SK-N-SH (cell line): ENCODE measurements around the gene SNU13. TPM values are rescaled to one million over a fixed set of nuclear protein-coding genes. Genes with fewer than 3 reads are reported as not detected.

Source experiments
- CTCF ChIA-PET: fragments of 300-600, 350-600 bp; formaldehyde crosslinking; extraction: SDS; loops from one replicate; lab custom pipeline; 2021; lab: Yijun Ruan, JAX
- POLR2A ChIA-PET: fragments of 350-600 bp; sonication (Branson Sonifier 250); formaldehyde crosslinking; extraction: SDS; loops from one replicate; lab custom pipeline; 2020; ENCODE audit warnings: antibody characterized with exemption, inconsistent platforms; lab: Yijun Ruan, JAX
- DNase-seq: peaks from one replicate; pipeline ENCODE4 v3.0.0; 2012
- H2AFZ ChIP-seq: fragments of 200-600 bp; sonication (generic); 2 replicates; pipeline ENCODE4 v1.8.1; 2016; ENCODE audit warnings: antibody characterized with exemption, mild to moderate bottlenecking, low read depth
- H3F3A ChIP-seq: fragments of 200-600 bp; sonication (generic); replicated peaks from 2 replicates; pipeline ENCODE3; 2016; ENCODE audit warnings: antibody characterized with exemption, mild to moderate bottlenecking; ENCODE audit not compliant: insufficient read depth
- H3K27ac ChIP-seq, 2 experiments: fragments of 200-500 bp in 1 of 2; fragments of 200-600 bp in 1 of 2; sonication (Bioruptor generic) in 1 of 2; sonication (generic), shearing (Covaris generic) in 1 of 2; 2 replicates each; pipeline versions ENCODE4 v1.5.1 to v1.6.1; 2014 to 2016; ENCODE audit warnings: low read depth in 2 of 2, inconsistent platforms in 1 of 2, low read length in 1 of 2, mild to moderate bottlenecking in 1 of 2, mixed read lengths in 1 of 2
- H3K27me3 ChIP-seq: fragments of 200-600 bp; sonication (generic), shearing (Covaris generic); 2 replicates; pipeline ENCODE4 v1.6.1; 2016; ENCODE audit warnings: mixed run types; ENCODE audit not compliant: insufficient read depth
- H3K36me3 ChIP-seq, 2 experiments: fragments of 200-500 bp in 1 of 2; fragments of 200-600 bp in 1 of 2; sonication (Bioruptor generic) in 1 of 2; sonication (generic) in 1 of 2; replicated peaks in 1 of 2; 2 replicates each; pipeline versions ENCODE3 to v1.5.1; 2014 to 2016; ENCODE audit warnings: low read length in 1 of 2, mild to moderate bottlenecking in 1 of 2; ENCODE audit not compliant: insufficient read depth in 2 of 2, control insufficient read depth in 1 of 2
- H3K4me1 ChIP-seq, 2 experiments: fragments of 200-500 bp in 1 of 2; fragments of 200-600 bp in 1 of 2; sonication (Bioruptor generic) in 1 of 2; sonication (generic), shearing (Covaris generic) in 1 of 2; 2 replicates each; pipeline versions ENCODE4 v1.5.1 to v1.6.1; 2014 to 2016; ENCODE audit warnings: low read depth in 1 of 2, low read length in 1 of 2, mixed run types in 1 of 2; ENCODE audit not compliant: insufficient read depth in 2 of 2, control insufficient read depth in 1 of 2
- H3K4me2 ChIP-seq: fragments of 200-600 bp; sonication (generic), shearing (Covaris generic); 2 replicates; pipeline ENCODE4 v1.6.1; 2017; ENCODE audit warnings: mixed run types
- H3K4me3 ChIP-seq, 2 experiments: fragments of 200-500 bp in 1 of 2; fragments of 200-600 bp in 1 of 2; sonication (Bioruptor generic) in 1 of 2; sonication (generic), shearing (Covaris generic) in 1 of 2; 2 replicates each; pipeline versions ENCODE4 v1.5.1 to v1.8.1; 2014 to 2016; ENCODE audit warnings: low read depth in 2 of 2, inconsistent platforms in 1 of 2, low read length in 1 of 2, mild to moderate bottlenecking in 1 of 2, mixed read lengths in 1 of 2, moderate library complexity in 1 of 2
- H3K79me2 ChIP-seq: fragments of 200-600 bp; sonication (generic); 2 replicates; pipeline ENCODE4 v1.8.1; 2017; ENCODE audit warnings: mild to moderate bottlenecking; ENCODE audit not compliant: insufficient read depth
- H3K9ac ChIP-seq: fragments of 200-600 bp; sonication (generic); 2 replicates; pipeline ENCODE4 v1.6.1; 2017; ENCODE audit warnings: mixed run types
- H3K9me2 ChIP-seq: fragments of 200-600 bp; sonication (generic); 2 replicates; pipeline ENCODE4 v1.6.1; 2017; ENCODE audit warnings: mixed run types
- H3K9me3 ChIP-seq: fragments of 200-600 bp; sonication (generic); 2 replicates; pipeline ENCODE4 v1.6.1; 2017; ENCODE audit warnings: mixed run types, mild to moderate bottlenecking, moderate library complexity
- H4K20me1 ChIP-seq: fragments of 200-600 bp; sonication (generic); 2 replicates; pipeline ENCODE4 v1.6.1; 2017; ENCODE audit warnings: mild to moderate bottlenecking, mixed run types; ENCODE audit not compliant: insufficient read depth
- CHD2 ChIP-seq: fragments of 150-350 bp; IDR thresholded peaks from 2 replicates; pipeline ENCODE4 v1.6.1; 2018; ENCODE audit warnings: low read length; ENCODE audit not compliant: partially characterized antibody
- EZH2phosphoT487 ChIP-seq: fragments of 200-600 bp; sonication (generic); IDR thresholded peaks from 2 replicates; pipeline ENCODE4 v1.6.1; 2017; ENCODE audit warnings: low read depth, mixed run types, mild to moderate bottlenecking, antibody characterized with exemption, moderate library complexity, borderline replicate concordance
- FOSL2 ChIP-seq: IDR thresholded peaks from 2 replicates; pipeline ENCODE4 v1.4.0; 2012; ENCODE audit warnings: low read depth, mild to moderate bottlenecking, moderate library complexity, borderline replicate concordance
- FOXM1 ChIP-seq: IDR thresholded peaks from 2 replicates; pipeline ENCODE4 v1.4.0; 2012; ENCODE audit warnings: low read depth, mild to moderate bottlenecking
- GABPA ChIP-seq: IDR thresholded peaks from 2 replicates; pipeline ENCODE4 v1.4.0; 2012; ENCODE audit warnings: low read depth, mild to moderate bottlenecking
- IRF3 ChIP-seq: fragments of 150-350 bp; IDR thresholded peaks from 2 replicates; pipeline ENCODE4 v1.6.1; 2016; ENCODE audit warnings: mild to moderate bottlenecking, low read depth, low read length
- JUND ChIP-seq: IDR thresholded peaks from 2 replicates; pipeline ENCODE4 v1.4.0; 2012
- MEF2A ChIP-seq: IDR thresholded peaks from 2 replicates; pipeline ENCODE4 v1.4.0; 2012; ENCODE audit warnings: low read depth, borderline replicate concordance
- MXI1 ChIP-seq: IDR thresholded peaks from 2 replicates; pipeline ENCODE4 v1.6.1; 2012; ENCODE audit warnings: mild to moderate bottlenecking, low read depth, low read length, improper control_type of control experiment
- NFIC ChIP-seq: IDR thresholded peaks from 2 replicates; pipeline ENCODE4 v1.4.0; 2012; ENCODE audit warnings: borderline replicate concordance
- NRF1 ChIP-seq: IDR thresholded peaks from 2 replicates; pipeline ENCODE4 v1.6.1; 2012; ENCODE audit warnings: low read depth, mild to moderate bottlenecking, low read length
- POLR2AphosphoS5 ChIP-seq: IDR thresholded peaks from 2 replicates; pipeline ENCODE4 v1.6.1; 2012; ENCODE audit warnings: low read depth, low read length
- RAD21 ChIP-seq: IDR thresholded peaks from 2 replicates; pipeline ENCODE4 v1.6.1; 2012; ENCODE audit warnings: mild to moderate bottlenecking, low read length
- RCOR1 ChIP-seq: fragments of 150-350 bp; IDR thresholded peaks from 2 replicates; pipeline ENCODE4 v1.6.1; 2017; ENCODE audit warnings: antibody characterized with exemption, low read length
- RFX5 ChIP-seq: IDR thresholded peaks from 2 replicates; pipeline ENCODE4 v1.6.1; 2012; ENCODE audit warnings: mild to moderate bottlenecking, improper control_type of control experiment, low read length
- RXRA ChIP-seq: IDR thresholded peaks from 2 replicates; pipeline ENCODE4 v1.4.0; 2012; ENCODE audit warnings: low read depth, mild to moderate bottlenecking, borderline replicate concordance
- TAF1 ChIP-seq: IDR thresholded peaks from 2 replicates; pipeline ENCODE4 v1.6.1; 2012; ENCODE audit warnings: low read depth, mild to moderate bottlenecking, low read length, moderate library complexity, borderline replicate concordance
- TCF12 ChIP-seq: IDR thresholded peaks from 2 replicates; pipeline ENCODE4 v1.4.0; 2012
- TEAD4 ChIP-seq: IDR thresholded peaks from 2 replicates; pipeline ENCODE4 v1.4.0; 2012; ENCODE audit warnings: mild to moderate bottlenecking, borderline replicate concordance; ENCODE audit not compliant: insufficient read depth
- USF1 ChIP-seq: IDR thresholded peaks from 2 replicates; pipeline ENCODE4 v1.4.0; 2012; ENCODE audit warnings: low read depth, borderline replicate concordance
- YY1 ChIP-seq: IDR thresholded peaks from 2 replicates; pipeline ENCODE4 v1.4.0; 2012; ENCODE audit warnings: low read depth, mild to moderate bottlenecking
- WGBS: methylation state at CpG from one replicate; pipeline ENCODE4 v1.1.6; 2017; ENCODE audit warnings: low lambda C conversion rate; 5-methylcytosine and 5-hydroxymethylcytosine counted together
- polyA plus RNA-seq, 3 experiments: library from polyadenylated mRNA; depleted of rRNA; stranded (reverse); fragments of >200 nt; gene quantifications; 2 replicates each; pipeline ENCODE4 v1.2.3, GENCODE V29; 2012
- TF ChIP-seq, protein P1 (sequence below): fragments of 150-350 bp; IDR thresholded peaks from 2 replicates; pipeline ENCODE4 v1.6.1; 2017; ENCODE audit warnings: antibody characterized with exemption, low read length, low read depth, borderline replicate concordance
- TF ChIP-seq, protein P2 (sequence below): IDR thresholded peaks from 2 replicates; pipeline ENCODE4; 2012
- TF ChIP-seq, protein P3 (sequence below): fragments of 200-600 bp; sonication (generic); IDR thresholded peaks from 2 replicates; pipeline ENCODE4 v1.6.1; 2017; ENCODE audit warnings: antibody characterized with exemption, mild to moderate bottlenecking, moderate library complexity

Gene SNU13
- polyA plus RNA-seq, 1 of the 3 experiments (the other 2 are of a cell fraction) = 282 TPM

GRCh38 chr22:41684194-41684593, 4.5 kb downstream of the SNU13 start:
- CTCF ChIA-PET = no interaction called here
- Histone ChIP-seq H3K4me2 (no peak overlapping the region), H3K79me2 (peaks cover 92% of the 10 kb centered on the region), H3K9ac (no peak overlapping the region), H3K4me1 (no peaks in the 10 kb centered on the region; a peak in 1 of 4 replicates), H3K27ac (no peak overlapping the region), H3F3A (peaks cover 9% of the 10 kb centered on the region), H3K9me3 (no peaks in the 10 kb centered on the region), H3K36me3 (peaks cover 9 to 10% of the 10 kb centered on the region in 2 experiments), H3K9me2 (no peaks in the 10 kb centered on the region), H3K4me3 (no peak overlapping the region), H4K20me1 (no peaks in the 10 kb centered on the region), H3K27me3 (no peaks in the 10 kb centered on the region), H2AFZ (no peak overlapping the region)
- WGBS = 85% methylated on average over 4 of the region's 4 CpGs
- POLR2A ChIA-PET = no interaction called here
- TF ChIP-seq RFX5 (no peak), RAD21 (no peak), FOSL2 (no peak), MEF2A (no peak), MXI1 (no peak), YY1 (no peak), FOXM1 (no peak), IRF3 (no peak), TEAD4 (no peak), CHD2 (no peak), TAF1 (no peak), POLR2AphosphoS5 (no peak), RCOR1 (no peak), EZH2phosphoT487 (no peak), JUND (no peak), TCF12 (no peak)
- TF ChIP-seq, protein P1, sequence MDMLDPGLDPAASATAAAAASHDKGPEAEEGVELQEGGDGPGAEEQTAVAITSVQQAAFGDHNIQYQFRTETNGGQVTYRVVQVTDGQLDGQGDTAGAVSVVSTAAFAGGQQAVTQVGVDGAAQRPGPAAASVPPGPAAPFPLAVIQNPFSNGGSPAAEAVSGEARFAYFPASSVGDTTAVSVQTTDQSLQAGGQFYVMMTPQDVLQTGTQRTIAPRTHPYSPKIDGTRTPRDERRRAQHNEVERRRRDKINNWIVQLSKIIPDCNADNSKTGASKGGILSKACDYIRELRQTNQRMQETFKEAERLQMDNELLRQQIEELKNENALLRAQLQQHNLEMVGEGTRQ = no peak
- TF ChIP-seq, protein P2, sequence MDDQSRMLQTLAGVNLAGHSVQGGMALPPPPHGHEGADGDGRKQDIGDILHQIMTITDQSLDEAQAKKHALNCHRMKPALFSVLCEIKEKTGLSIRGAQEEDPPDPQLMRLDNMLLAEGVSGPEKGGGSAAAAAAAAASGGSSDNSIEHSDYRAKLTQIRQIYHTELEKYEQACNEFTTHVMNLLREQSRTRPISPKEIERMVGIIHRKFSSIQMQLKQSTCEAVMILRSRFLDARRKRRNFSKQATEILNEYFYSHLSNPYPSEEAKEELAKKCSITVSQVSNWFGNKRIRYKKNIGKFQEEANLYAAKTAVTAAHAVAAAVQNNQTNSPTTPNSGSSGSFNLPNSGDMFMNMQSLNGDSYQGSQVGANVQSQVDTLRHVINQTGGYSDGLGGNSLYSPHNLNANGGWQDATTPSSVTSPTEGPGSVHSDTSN = no peak
- no peak for DNase-seq

- CTCF ChIA-PET = no interaction called here
- no peaks in the 10 kb centered on the region for H4K20me1 ChIP-seq
- TF ChIP-seq TEAD4 (no peak), TCF12 (no peak), RCOR1 (no peak), NRF1 (no peak), CHD2 (no peak), NFIC (no peak), GABPA (no peak), RXRA (no peak), FOSL2 (no peak), USF1 (no peak), YY1 (no peak), MXI1 (no peak)
- TF ChIP-seq, protein P2 = no peak
- TF ChIP-seq, protein P3, sequence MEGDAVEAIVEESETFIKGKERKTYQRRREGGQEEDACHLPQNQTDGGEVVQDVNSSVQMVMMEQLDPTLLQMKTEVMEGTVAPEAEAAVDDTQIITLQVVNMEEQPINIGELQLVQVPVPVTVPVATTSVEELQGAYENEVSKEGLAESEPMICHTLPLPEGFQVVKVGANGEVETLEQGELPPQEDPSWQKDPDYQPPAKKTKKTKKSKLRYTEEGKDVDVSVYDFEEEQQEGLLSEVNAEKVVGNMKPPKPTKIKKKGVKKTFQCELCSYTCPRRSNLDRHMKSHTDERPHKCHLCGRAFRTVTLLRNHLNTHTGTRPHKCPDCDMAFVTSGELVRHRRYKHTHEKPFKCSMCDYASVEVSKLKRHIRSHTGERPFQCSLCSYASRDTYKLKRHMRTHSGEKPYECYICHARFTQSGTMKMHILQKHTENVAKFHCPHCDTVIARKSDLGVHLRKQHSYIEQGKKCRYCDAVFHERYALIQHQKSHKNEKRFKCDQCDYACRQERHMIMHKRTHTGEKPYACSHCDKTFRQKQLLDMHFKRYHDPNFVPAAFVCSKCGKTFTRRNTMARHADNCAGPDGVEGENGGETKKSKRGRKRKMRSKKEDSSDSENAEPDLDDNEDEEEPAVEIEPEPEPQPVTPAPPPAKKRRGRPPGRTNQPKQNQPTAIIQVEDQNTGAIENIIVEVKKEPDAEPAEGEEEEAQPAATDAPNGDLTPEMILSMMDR = no peak
Measured at GRCh38 chr22:41683616-41684015, 5.1 kb downstream of the SNU13 start.

More at GRCh38 chr22:41683616-41684015, 5.1 kb downstream of the SNU13 start:
- POLR2A ChIA-PET = no interaction called here
- H3K9me3 ChIP-seq = no peaks in the 10 kb centered on the region
- no peak overlapping the region for H2AFZ ChIP-seq
- H3K9ac ChIP-seq = no peak overlapping the region
- peaks cover 9% of the 10 kb centered on the region for H3F3A ChIP-seq
- no peaks in the 10 kb centered on the region; a peak in 1 of 4 replicates for H3K4me1 ChIP-seq
- DNase-seq = no peak
- H3K9me2 ChIP-seq = no peaks in the 10 kb centered on the region
- H3K27me3 ChIP-seq = no peaks in the 10 kb centered on the region
- H3K27ac ChIP-seq = no peak overlapping the region
- H3K79me2 ChIP-seq = peaks cover 98% of the 10 kb centered on the region
- H3K4me2 ChIP-seq = no peak overlapping the region
- peaks cover 9 to 14% of the 10 kb centered on the region in 2 experiments for H3K36me3 ChIP-seq
- 78% methylated on average over 1 of the region's 3 CpGs for WGBS
- no peak overlapping the region for H3K4me3 ChIP-seq
